Stimulated activated CD8-positive, alpha-beta memory T cell treated with anti-CD3 and anti-CD28 coated beads, Interleukin-15, amount 100 ng/mL, for 48 hours (primary cell): ENCODE results near the gene PPP2R3B.
"Not testable (repeated sequence)": the region's sequence is repeated elsewhere in the genome, so short reads cannot be mapped to it uniquely, and the experiment has no call there.

Source experiments
- DNase-seq, 2 donors: peaks; one replicate each; pipeline ENCODE4 v3.0.0-alpha.2; 2020; ENCODE audit warnings: low read depth in 2 of 2

Gene PPP2R3B

DNA sequence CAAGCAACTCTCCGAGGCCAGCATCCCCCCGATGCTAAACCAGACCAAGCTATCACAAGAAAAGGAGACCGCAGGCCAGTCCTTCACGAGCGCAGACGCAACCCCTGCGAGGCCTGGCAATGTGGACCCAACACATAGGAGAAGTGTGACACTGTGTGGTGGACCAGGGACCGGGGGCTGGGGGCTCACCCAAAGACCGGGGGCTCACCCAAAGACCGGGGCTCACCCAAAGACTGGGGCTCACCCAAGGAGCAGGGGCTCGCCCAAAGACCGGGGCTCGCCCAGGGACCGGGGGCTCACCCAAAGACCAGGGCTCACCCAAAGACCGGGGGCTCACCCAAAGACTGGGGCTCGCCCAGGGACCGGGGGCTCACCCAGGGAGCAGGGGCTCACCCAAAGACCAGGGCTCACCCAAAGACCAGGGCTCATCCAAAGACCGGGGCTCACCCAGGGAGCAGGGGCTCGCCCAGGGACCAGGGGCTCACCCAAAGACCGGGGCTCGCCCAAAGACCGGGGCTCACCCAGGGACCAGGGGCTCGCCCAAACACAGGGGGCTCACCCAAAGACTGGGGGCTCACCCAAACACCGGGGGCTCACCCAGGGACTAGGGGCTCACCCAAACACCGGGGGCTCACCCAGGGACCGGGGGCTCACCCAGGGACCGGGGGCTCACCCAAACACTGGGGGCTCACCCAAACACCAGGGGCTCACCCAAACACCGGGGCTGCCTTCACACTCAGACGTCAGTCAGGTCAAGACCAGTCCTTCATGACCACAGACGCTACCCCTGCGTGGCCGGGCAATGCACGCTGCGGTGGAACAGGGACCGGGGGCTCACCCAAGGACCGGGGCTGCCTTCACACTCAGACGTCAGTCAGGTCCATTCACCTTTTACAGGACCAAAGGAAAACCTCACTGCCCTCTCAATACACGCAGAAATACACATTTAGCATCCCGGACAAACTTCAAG lies 32.9 kb downstream of the PPP2R3B start:
- DNase-seq, result no peak

DNA sequence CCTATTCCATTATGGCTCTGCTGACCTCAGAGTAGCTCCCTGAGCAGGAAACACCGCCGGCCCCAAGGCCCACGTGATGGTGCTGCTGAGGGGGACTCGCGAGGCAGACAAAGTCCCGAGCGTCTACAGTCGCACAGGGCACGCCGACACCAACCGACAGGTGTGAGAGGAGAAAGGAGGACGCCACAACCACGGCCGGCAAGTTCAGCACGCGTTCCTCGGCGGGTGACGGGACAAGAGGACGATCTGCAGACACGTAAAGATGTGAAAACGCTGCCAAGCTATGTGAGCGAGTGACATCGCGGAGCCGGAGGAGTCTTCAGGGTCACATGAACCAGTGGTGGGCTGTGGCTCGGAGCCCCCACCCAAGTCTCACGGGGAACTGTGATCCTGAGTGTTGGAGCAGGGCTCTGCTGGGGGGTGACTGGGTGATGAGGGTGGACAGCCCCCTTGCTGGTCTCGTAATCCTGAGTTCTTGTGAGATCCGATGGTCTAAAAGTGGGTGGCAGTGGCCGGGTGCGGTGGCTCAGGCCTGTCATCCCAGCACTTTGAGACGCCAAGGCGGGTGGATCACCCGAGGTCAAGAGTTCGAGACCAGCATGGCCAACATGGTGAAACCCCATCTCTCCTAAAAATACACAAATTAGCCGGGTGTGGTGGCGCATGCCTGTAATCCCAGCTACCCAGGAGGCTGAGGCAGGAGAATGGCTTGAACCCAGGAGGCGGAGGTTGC lies 34.0 kb downstream of the PPP2R3B start:
- no peak for DNase-seq

DNA sequence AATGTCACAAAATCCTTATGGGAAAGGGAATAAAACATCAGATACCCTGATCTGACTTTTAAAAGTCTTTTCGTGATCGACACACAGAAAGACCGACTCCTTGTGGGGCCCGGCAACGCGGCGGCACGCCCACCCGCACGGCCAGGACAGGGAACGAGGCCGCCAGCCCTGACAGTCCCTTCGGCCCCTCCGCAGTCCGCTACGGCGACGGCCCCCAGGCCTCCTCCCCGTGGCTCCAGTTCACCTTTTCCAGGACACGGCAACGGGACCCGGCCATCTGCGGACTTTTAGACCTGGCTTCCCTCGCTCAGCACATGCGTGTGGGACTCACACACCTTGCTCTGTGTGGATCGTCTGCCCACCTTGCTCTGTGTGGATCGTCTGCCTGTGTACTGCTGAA lies 34.5 kb downstream of the PPP2R3B start:
- no peak for DNase-seq

DNA sequence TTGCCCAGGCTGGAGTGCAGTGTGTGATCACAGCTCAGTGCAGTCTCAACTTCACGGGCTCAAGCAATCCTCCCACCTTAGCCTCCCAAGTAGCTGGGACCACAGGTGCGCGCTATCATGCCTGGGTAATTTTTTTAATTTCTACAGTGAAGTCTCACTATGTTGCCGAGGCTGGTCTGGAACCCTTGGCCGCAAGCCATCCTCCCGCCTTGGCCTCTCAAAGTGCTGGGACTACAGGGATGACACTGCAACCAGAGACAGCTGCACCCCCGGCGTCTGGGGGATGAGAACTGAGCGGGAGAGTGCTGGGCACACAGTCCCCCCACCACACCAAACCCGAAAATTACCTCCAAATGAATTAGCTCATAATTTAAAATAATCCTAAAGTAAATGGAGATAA lies 35.0 kb downstream of the PPP2R3B start:
- no peak for DNase-seq

DNA sequence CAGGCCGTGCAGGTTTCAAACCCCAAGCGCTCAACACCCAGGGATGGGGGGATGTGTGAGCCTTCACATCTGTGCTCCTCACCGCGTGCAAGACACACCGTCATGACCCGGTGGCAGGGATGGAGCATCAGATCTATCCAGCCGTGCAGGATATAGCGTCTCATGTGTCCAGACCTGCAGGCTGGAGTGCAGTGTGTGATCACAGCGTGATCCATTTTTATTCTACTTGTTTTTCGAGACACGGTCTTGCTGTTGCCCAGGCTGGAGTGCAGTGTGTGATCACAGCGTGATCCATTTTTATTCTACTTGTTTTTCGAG lies 35.4 kb downstream of the PPP2R3B start:
- not testable (repeated sequence) for DNase-seq

DNA sequence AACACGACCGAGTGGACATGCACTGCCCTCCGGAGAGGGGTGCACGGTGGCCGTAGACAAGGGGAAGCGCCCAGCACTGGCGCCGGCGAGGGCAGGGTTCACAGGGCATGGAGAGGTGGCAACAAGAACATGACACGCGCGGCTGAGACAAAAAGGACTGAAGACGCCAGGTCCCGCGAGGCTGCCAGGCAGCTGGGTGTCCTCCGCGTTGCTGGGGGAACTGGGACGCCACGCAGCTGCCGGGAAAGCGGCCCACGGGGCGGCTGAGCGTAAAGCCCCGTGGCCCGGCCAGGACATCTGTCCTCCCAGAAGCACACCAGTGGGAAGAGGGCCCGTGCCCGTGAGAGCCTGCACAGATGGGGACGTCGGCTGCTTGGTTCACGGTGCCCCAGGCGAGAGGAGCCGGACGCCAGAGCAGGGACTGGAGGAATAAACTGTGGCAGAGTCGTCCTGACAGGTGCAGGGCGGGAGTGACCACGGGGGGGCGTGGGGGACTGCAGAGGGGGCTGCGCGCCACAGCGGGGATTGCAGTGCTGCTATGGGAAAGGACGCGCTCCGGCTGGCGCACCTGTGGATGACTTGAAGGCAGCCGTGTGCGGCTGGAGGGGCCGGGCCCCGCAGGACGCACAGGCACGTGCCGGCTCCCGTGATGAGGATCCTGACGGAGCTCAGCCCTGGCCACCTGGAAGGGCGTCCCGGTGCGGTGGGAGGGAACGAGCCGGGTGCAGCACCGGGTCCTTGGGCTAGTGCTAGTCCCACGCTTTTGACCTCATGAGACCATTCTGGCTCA lies 36.0 kb downstream of the PPP2R3B start:
- no peak for DNase-seq

DNA sequence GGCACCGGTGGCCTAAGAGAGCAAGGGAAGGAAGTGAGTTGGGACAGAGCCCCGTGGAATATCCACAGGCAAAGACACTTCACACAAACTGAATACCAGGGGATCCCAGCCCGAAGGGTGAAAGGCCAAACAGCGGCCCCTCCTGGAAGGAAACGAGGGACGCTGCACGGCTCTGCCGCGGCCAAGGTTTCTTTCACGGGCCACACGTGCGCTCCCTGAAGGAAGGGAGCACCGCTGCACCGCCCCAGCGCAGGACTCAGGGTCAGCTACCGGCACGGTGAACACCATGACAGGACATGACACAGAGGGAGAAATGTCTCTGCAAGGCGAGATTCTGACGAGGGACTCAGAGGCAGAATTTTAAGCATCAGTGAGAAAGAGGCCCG lies 36.6 kb downstream of the PPP2R3B start:
- DNase-seq, result no peak

DNA sequence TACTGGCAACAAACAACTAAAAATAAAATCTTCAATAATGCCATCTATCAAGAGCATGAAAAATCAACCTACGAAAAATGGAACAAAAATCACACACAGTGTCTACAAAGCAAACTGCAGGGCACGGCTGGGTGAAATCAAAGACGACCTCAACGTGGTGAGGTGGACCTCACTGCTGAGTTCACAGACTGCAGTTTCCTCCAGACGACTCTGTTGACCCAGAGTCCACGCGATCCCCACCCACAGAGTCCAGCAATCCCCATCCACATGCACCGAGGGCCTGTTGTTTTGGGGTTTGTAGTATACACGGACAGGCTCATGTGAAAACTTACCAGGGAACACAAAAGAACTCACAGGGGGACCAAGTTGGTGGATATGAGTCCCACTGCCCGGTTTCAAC lies 37.0 kb downstream of the PPP2R3B start:
- DNase-seq, result no peak

DNA sequence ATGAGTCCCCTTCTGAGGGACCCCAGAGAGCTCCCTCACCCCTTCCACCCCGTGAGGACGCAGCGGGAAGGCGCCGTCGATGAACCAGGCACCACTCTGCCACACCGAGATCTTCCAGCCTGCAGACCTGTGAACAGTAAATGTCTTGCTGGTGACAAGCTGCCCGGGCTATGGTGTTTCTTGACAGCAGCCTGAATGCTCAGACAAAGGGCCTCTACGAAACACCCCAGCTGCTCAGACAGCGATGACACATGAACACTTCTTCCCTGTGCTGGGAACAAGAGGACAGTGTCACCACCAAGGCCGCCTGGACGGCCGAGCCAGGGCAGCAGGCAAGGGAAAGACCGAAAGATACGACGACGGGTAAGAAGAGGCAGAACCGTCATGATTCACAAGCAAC lies 37.5 kb downstream of the PPP2R3B start:
- no peak for DNase-seq

DNA sequence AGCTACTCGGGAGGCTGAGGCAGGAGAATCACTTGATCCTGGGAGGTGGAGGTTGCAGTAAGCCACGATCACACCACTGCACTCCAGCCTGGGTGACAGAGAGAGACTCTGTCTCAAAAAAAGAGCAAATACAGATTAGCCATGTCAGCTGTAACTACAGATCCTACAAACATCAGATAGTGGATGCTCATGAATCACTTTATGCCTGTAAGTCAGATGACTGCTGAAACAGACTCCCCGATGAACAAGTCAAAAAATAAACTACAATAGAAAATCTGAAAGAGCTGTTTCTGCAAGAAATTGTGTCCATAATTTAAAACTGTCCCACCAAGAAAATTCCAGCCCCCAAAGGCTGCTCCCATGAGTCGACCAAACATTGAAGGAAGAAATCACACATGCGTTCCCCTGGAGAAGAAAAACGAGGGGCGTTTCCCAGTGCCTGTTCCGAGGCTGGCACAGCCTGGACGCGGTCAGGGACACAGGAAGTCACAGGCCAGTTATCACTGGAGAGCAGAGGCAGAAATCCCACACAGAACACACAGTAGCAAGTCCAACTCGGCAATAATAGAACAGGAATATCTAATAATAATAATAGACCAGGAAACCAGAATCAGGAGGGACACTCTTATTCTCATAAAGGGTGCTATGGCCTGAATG lies 38.1 kb downstream of the PPP2R3B start:
- DNase-seq, result no peak

DNA sequence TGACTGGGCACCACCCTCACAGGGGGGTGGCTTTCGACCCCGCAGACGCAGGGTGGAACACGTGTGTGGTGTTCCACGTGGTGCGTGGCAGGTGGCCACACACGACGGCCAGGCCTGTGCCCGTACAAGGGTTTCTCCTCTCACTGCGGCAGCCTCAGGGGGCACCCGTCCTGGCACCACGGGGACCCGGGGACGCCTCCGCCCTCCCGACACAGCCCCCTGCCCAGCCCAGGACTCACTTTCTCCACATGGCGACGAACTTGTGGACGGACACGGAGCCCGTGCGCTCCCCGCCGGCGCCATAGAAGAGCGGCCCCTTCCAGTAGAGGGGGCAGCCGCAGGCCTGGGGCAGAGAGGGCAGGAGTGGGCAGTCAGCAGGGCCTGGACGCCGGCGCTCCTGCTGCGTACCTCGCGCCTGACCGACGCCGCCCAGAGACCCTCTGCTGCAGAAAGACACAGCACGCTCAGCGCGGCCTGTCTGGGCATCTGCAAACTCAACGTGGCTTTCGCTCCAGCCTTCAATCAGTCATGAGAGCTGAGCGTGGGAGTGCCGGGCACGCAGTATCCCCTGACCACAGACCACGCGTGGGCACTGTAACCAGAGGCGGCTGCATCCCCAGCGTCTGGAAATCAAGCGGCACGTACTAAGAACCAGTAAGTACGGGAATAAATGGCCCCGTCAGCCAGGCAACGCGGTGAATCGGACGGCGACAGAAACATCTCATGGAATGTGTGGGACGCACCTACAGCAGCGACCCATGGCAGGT lies 39.2 kb downstream of the PPP2R3B start:
- no peak for DNase-seq

DNA sequence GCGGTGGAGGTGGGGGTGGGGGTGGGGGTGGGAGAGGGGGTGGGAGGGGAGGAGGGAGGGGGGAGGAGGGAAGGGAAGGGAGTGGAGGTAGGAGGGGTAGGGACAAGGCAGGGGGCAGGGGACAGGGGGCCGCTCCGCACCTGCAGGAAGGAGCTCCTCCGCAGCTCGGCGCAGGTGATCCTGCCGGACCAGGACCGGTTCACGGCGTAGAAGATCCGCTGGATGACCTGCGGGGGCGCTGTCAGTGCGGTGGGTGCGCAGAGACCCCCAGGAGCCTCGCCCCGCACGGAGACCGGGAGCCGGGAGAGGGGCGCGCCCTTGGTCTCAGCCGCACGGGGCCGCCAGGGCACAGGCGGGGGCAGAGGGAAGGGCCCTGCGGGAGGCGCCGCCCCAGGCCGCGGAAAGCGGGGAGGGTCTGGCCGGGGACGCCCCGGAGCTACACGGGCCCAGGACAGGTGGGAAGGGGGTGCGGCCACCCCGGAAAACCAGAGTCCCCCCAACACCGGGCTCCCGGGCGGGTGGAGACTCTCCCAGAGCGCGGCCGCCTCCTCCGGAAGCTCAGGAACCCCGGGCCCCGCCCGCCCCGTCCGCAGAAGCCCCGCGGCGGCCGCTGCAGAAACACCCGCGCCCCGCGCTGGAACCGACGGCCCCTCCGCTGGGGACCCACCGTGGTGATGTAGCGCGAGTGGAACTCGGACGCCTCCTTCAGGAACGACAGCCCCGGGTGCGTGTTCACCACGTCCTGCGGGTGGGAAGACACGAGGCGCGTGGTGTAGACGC lies 40.5 kb downstream of the PPP2R3B start:
- no peak for DNase-seq

DNA sequence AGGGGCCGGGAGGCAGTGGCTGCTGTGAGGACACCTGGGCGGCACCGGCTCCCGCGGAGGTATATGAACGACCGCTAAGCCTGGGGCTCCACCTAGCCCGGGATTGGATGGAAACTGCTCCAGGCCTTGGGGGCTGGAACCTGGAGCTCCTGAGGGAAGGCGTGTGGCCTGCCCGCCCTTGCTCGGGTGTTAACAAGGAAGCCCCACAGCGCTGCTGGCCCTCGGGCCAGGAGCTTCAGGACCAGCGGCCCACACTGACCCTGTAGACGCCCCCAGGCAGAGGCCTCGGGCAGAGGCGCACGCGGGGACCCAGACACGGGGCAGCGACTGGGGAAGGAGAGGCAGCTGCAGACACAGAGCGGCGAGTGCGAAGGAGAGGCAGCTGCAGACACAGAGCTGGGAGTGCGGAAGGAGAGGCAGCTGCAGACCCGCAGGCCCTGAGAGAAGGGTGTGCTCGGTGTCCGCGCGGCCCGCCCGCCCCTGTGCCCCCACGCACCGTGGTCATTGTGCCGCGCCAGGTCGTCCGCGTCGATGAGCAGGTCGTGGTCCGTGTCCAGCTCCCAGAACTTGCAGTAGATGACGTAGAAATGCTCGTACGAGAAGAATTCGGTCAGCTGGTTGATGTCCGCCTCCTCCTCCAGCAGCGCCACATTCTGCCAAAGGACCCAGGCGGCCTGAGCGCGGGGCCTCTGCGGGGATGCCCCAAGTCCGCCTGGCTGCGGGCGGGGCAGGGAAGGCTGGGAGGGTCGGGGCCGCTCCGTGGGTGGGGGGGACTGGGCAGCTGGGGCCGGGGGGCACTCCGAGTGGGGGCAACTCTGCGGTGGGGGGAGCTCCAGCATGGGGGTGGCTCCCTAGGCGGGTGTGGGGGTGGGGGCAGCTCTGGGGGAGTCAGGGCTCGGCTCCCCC lies 41.4 kb downstream of the PPP2R3B start:
- no peak for DNase-seq

DNA sequence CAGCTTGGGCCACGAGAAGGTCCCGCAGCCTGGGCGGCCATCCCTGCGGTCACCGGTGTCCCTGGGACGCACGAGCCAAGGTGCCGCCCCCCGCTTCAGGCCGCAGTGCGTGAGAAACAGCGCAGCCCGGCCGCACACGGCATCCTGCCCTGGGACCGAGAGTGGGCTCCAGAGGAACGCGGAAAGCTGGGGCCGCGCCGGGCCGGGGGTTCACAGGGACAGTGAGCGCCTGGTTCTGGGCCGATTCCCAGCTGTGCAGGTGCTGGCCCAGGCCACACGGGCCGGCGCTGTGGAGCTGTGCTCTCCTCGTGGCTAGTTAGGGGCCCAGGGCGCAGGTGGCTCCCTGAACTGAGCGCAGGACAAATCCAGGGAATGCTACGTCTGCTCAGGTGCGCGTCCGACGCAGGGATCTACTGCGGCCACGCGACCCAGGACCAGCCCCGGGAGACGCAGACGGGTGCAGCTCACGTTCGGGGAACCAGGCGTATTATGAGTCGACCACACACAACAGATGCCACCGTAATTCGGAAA lies 42.3 kb downstream of the PPP2R3B start:
- DNase-seq, result no peak

DNA sequence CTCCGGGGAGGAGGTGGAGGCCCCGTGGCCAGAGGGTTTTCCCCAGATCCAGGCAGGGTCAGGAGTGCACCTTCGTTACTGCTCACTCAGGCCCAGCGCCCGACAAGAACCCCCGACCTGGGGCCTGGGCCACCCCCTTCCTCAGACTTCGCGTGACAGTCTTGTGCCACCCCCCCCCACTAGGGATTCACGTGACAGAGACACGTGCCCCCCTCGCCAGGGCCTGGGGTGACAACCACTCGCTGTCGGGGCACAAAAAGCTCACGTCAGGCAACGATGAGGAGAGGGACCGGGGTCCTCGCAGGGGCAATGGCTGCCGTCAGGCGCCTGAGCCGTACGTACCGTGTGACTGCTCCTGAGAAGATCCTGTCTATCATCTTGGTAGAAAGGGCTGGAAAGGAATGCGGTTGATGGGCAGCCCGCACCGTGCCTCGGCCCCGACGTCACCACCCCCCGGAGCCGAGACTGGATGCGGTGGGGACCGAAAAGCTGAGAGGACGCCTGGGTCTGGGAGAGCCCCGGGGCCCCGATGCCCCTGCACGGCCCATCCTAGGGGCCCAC lies 45.1 kb downstream of the PPP2R3B start:
- no peak for DNase-seq

DNA sequence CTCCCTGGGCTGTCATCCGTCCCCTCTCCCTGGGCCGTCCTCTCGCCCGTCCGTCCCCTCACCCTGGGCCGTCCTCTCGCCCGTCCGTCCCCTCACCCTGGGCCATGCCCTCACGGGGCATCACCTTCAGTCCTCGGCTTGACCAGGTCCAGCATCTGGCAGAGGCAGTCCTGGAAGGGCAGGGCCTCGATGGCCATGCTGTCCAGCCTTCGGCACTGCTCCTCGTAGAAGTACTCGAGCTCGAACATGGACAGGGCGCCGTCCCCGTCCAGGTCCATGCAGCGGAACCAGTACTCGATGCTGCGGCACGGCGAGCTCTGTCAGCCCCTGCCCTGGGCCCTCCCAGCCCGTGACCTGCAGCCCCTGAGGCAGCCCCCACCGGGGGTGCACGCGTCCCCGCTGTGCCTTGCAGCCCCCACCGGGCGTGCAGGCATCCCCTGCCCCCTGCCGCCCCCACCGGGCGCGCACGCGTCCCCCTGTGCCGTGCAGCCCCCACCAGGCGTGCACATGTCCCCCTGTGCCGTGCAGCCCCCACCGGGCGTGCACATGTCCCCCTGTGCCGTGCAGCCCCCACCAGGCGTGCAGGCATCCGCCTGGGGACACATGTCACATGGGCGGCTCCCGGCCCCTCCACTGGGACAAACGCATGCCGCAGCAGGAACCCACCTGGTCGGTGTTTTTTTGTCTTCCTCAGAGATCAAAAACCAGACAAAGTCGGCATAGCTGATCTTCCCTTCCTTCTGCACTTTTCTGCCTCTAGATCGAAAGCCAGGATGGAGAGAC lies 45.9 kb downstream of the PPP2R3B start:
- DNase-seq, result no peak

DNA sequence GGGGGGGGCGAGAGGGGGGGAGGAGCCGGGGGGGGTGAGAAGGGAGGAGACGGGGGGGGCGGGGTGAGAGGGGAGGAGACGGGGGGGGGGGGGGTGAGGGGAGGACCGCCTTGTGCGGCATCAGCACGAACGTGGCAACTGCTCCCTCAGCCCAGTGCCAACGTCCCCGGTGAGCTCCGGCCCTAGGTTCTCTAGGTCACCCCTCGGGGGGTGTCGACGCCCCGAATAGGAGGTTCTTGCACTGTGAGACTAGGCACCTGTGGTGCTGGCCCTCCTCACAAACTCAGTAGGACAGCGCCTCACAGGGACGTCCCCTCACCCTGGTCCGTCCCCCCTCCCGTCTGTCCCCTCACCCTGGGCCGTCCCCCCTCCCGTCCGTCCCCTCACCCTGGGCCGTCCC lies 46.6 kb downstream of the PPP2R3B start:
- no peak for DNase-seq

DNA sequence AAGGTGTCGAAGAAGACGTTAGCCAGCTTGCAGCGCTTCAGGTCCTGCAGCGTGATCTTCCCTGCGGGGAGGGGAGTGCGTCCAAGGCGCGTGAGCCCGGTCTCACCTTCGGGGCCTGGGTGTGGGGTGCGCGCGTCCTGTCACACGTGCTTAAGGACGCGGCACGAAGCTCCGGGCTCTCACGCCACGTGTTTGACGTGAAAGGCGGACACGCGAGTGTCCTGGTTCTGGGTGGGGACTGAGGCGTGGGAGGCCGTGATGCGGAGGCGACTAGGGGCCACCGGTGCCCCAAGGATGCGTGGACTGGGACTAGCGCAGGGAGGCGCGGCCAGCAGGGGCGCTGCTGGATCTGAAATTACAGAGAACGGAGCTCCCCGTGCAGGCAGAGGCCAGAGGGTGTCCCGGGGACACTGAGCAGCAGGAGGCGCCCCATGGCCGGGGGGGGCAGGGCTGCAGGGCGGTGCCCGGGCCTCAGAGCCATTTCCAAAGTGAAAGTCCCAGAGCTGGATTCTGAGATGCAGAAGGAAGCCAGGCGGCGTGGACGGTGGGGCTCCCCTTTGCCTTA lies 47.8 kb downstream of the PPP2R3B start:
- no peak for DNase-seq
